ENCODE measurements around the gene EHD1.

DNA sequence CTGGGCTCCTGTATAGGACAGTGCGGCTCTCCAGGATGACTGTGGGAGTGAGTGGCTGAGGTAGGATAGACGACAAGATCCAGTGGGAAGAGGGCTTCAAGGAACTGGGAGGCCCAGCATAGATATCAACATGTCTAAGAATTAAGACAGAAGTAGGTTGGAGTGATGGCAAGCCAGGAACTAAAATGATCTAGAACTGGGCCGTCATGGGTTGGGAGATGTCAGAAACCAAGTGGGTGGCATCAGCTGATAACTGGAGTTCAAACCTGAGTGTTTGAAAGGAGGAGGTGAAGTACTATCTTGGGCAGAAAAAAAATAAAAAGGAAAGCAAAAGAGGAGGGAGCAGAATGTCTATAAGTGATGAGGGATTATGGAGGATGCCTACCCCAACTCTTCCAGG lies 60.9 kb downstream of the EHD1 start:
- TF ChIP-seq EZH2 (IDR thresholded peaks at IDR 0.05; ENCODE audit: insufficient read depth, poor library complexity, severe bottlenecking), result no peak
- TF ChIP-seq EZH2phosphoT487 (IDR thresholded peaks at IDR 0.05; ENCODE audit: insufficient read depth, low read depth), result no peak

Measured in GM23248 (cell line).